Ectodermal cell (in vitro differentiated cells): ENCODE results near the gene MEF2A.
"Not testable (repeated sequence)": the region's sequence is repeated elsewhere in the genome, so short reads cannot be mapped to it uniquely, and the experiment has no call there.

Experiments used
- H3K27ac ChIP-seq: 2 replicates; pipeline ENCODE4 v1.7.0; 2013; ENCODE audit warnings: mild to moderate bottlenecking, low read depth, low read length; ENCODE audit not compliant: insufficient read depth, poor library complexity, severe bottlenecking
- H3K27me3 ChIP-seq: 2 replicates; pipeline ENCODE4 v1.7.0; 2013; ENCODE audit warnings: mild to moderate bottlenecking, low read length; ENCODE audit not compliant: insufficient read depth, control insufficient read depth, poor library complexity, severe bottlenecking
- H3K36me3 ChIP-seq: one replicate; pipeline ENCODE4 v1.7.0; 2013; ENCODE audit warnings: low read length; ENCODE audit not compliant: control insufficient read depth, insufficient read depth
- H3K4me1 ChIP-seq: one replicate; pipeline ENCODE4 v1.7.0; 2013; ENCODE audit warnings: low read length; ENCODE audit not compliant: control insufficient read depth, insufficient read depth
- H3K4me3 ChIP-seq: 2 replicates; pipeline ENCODE4 v1.7.0; 2013; ENCODE audit warnings: low read depth, low read length, control low read depth; ENCODE audit not compliant: insufficient read depth
- H3K9me3 ChIP-seq: 2 replicates; pipeline ENCODE4 v1.7.0; 2013; ENCODE audit warnings: mild to moderate bottlenecking, low read length, moderate library complexity; ENCODE audit not compliant: control insufficient read depth
- WGBS, 2 experiments: methylation state at CpG; one replicate each; pipeline ENCODE4 v1.1.7; 2013; ENCODE audit warnings: missing lambda C conversion rate in 2 of 2; 5-methylcytosine and 5-hydroxymethylcytosine counted together

The MEF2A gene

DNA sequence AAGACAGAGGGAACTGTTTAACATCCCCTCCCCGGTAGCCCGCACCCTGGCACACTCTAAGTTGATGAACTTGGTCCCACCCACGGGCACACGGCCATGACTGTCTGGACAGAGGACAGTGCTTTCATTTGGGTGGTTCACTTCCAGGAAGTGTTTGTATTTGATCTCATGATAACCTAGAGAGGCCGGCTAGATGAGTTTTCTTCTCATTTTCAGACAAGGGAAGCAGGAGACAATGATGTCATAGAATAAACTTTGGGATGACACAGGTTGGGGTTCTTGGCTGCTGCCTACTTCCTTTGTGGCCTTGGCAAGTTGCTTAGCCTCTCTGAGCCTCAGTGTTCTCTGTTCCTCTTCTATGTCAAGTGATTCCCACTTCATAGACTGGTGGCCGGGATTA lies 183.6 kb downstream of the MEF2A start:
- H3K9me3 ChIP-seq, result no peaks in the 10 kb centered on the region
- H3K4me3 ChIP-seq, result no peak overlapping the region
- 92 to 96% methylated on average over 6 of the region's 6 CpGs for WGBS, 2 experiments
- H3K36me3 ChIP-seq, result no peaks in the 10 kb centered on the region
- H3K4me1 ChIP-seq, result peaks cover 8% of the 10 kb centered on the region
- H3K27me3 ChIP-seq, result no peaks in the 10 kb centered on the region
- H3K27ac ChIP-seq, result no peak overlapping the region

DNA sequence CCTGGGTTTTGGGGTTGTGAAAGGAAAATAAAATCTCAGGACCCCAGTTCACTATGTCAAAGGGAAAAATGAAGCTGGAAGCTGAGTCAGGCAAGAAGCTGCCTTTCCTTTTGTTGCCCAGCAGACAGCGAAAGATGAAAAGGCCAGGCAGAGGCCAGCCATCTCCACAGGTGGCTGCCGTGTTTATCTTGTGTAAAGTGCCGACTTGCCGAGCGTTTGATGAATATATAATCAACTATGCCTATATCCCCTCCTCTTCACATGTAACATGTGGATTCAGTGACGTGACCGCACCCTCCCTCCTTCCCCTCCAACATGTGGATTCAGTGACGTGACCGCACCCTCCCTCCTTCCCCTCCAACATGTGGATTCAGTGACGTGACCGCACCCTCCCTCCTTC lies 184.5 kb downstream of the MEF2A start:
- H3K27ac ChIP-seq, H3K27me3 ChIP-seq, H3K9me3 ChIP-seq, H3K36me3 ChIP-seq, H3K4me3 ChIP-seq, H3K4me1 ChIP-seq: not testable (repeated sequence)
- WGBS, 2 experiments, result 81 to 82% methylated on average over 11 of the region's 11 CpGs

DNA sequence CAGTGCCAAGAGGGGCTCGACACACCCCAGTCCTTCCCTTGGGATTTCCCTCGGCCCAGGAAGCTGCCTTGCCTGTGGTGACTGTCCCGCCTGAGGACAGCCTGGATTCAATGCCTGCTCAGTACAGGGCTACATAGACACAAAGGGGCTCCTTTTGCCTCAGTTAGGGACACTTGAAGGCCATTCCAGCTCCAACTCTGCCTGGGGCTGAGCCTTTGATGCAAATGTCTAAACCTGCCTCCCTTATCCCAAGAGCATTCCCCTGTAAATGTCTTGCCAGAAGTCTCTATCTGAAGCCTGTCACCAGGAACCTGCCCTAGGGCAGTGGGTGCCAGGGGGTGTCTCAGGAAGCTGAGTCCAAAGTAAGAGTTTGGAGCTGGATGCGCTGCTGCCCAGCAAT lies 186.8 kb downstream of the MEF2A start:
- Histone ChIP-seq H3K9me3 (no peaks in the 10 kb centered on the region), H3K36me3 (no peaks in the 10 kb centered on the region), H3K4me3 (no peak overlapping the region), H3K27me3 (no peaks in the 10 kb centered on the region), H3K27ac (no peak overlapping the region), H3K4me1 (peaks cover 8% of the 10 kb centered on the region)
- WGBS, 2 experiments, result 91 to 92% methylated on average over 4 of the region's 4 CpGs

DNA sequence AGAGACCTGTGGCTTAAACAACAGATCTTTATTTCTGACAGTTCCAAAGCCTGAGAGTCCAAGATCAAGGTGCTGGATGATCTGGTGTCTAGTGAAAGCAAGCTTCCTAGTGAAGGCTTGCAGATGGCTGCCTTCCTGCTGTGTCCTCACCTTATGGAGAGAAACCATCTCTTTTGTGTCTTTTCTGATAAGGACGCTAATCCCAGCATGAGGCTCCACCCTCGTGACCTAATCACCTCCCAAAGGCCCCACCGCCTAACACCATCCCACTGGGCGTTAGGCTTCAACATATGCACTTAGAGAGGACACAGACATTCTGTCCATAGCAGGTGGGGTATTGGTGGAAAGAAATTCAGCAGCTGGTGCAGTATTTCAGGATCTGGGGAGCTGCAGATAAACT lies 187.3 kb downstream of the MEF2A start:
- no peaks in the 10 kb centered on the region for H3K36me3 ChIP-seq
- H3K27me3 ChIP-seq, result no peaks in the 10 kb centered on the region
- H3K4me1 ChIP-seq, result peaks cover 8% of the 10 kb centered on the region
- H3K4me3 ChIP-seq, result no peak overlapping the region
- no peak overlapping the region for H3K27ac ChIP-seq
- WGBS, 2 experiments, result 58 to 61% methylated on average over 4 of the region's 4 CpGs
- H3K9me3 ChIP-seq, result no peaks in the 10 kb centered on the region

DNA sequence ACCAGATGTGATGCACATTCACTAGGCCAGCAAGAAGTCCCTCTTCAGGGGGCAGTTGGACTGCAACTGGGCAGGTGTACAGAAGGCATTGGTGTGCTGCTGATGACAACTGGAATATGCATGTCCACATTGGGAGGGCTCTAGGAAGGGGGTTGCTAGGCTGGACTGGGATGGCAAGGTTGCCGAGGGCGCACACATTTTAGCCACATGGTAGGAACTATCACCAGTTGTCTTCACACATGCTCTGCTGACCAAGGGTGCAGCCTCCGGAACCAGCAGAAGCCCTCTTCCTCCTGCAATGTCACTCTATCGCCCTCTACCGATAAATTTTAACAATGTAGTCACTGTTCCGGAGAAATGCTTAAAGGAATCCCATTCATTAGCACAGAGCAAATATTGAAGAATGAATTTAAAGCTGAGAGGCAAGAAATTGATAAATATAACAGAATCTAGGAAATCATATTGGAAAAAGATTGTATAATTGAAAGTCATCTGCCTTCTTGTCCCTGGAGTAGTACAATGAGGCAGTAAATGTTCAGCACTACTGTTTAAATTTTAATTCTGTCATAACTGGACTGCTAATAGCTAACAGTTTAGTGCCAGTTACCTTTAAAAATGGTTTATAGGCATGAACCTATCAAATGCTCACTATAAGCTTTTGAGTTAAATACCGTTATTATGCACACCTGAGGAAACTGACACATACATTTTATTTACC lies 190.1 kb downstream of the MEF2A start:
- Histone ChIP-seq H3K4me1 (peaks cover 8% of the 10 kb centered on the region), H3K36me3 (no peaks in the 10 kb centered on the region)
- 17 to 18% methylated on average over 6 to 7 of the region's 7 CpGs for WGBS, 2 experiments

DNA sequence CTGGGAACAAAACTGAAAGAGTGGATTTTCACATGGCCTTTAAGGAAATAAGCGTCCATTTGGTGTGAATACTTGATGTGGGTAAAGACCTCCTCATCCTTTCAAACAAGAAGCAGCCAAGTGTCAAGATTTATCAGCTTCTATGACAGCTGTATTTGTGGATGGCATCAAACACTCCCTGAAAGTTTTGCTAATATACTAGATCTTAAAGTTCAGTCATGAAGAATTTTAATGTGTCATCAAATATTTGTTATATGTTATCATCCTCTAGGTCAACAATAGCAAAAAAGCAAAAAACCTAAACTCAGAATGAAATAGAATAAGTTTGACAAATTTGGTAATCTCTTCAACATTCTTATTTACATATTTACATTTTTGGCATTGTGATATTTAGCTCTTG lies 196.5 kb downstream of the MEF2A start:
- Histone ChIP-seq H3K4me1 (no peaks in the 10 kb centered on the region), H3K4me3 (no peak overlapping the region), H3K9me3 (no peaks in the 10 kb centered on the region), H3K36me3 (no peaks in the 10 kb centered on the region), H3K27me3 (no peaks in the 10 kb centered on the region), H3K27ac (no peak overlapping the region)
- 86 to 100% methylated on average over 1 of the region's 1 CpG for WGBS, 2 experiments

More for the DNA sequence above, 190.1 kb downstream of the MEF2A start:
- Histone ChIP-seq H3K27me3 (no peaks in the 10 kb centered on the region), H3K27ac (no peak overlapping the region), H3K4me3 (no peak overlapping the region), H3K9me3 (no peaks in the 10 kb centered on the region)

DNA sequence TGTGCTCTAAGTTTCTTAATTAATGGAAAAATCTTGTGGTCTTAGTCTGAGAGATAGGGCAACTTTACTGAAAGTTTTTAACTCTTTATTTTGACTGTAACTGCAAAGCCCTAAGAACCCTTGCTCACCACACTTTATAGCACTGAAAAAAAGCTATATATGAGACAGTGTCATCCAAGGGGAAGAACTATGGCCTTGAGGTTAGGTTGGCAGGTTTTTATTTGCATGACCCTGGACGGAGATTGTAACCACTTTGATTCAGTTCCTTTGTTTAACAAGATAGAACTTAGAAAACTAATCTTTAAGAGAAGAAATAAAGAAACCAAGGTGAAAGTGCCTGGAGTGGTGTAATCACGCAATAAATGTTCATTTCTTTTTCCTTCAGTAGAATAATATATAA lies 198.0 kb downstream of the MEF2A start:
- H3K4me1 ChIP-seq, result no peaks in the 10 kb centered on the region
- 67% methylated on average over 1 of the region's 2 CpGs; no CpG with 5 or more reads in 1 of the 2 experiments for WGBS, 2 experiments
- H3K36me3 ChIP-seq, result no peaks in the 10 kb centered on the region
- no peak overlapping the region for H3K4me3 ChIP-seq
- H3K27me3 ChIP-seq, result no peaks in the 10 kb centered on the region
- no peak overlapping the region for H3K27ac ChIP-seq
- no peaks in the 10 kb centered on the region for H3K9me3 ChIP-seq

DNA sequence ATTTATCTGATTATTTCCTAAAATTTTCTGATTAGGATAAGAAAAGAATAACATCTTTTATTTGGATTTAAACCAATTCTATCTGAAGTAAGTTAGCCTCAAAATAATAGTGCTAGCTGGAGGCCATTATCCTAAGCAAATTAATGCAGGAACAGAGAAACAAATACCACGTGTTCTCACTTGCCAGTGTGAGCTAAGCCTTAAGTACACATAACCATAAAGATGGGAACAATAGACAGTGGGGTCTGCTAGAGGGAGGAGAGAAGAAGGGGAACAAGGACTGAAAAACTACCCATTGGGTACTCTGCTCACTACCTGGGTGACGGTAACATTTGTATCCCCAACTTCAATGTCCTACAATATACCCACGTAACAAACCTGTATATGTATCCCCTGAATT lies 198.7 kb downstream of the MEF2A start:
- Histone ChIP-seq H3K9me3 (no peaks in the 10 kb centered on the region), H3K36me3 (no peaks in the 10 kb centered on the region), H3K27me3 (no peaks in the 10 kb centered on the region), H3K4me1 (no peaks in the 10 kb centered on the region), H3K4me3 (no peak overlapping the region), H3K27ac (no peak overlapping the region)
- WGBS, 2 experiments, result 43 to 83% methylated on average over 1 of the region's 3 CpGs
